HEK293 (cell line): ENCODE results near the gene ELL2.

ENCODE experiments used
- ATF2 ChIP-seq: fragments of 450-650 bp; formaldehyde crosslinking; IDR thresholded peaks from 2 replicates; pipeline ENCODE4 v1.5.1; 2016; ENCODE audit warnings: missing biosample characterization, missing genetic modification characterization, low read depth
- HOXA7 ChIP-seq: sonication (generic); formaldehyde crosslinking; IDR thresholded peaks from 2 replicates; pipeline ENCODE4 v1.8.1; 2022; ENCODE audit warnings: missing genetic modification reagents, borderline replicate concordance
- OVOL3 ChIP-seq: fragments of 450-650 bp; formaldehyde crosslinking; IDR thresholded peaks from 2 replicates; pipeline ENCODE4 v1.5.1; 2016; ENCODE audit warnings: missing biosample characterization, missing genetic modification characterization
- TCF7L2 ChIP-seq: IDR thresholded peaks from 2 replicates; pipeline ENCODE4 v1.6.1; 2011; ENCODE audit warnings: low read depth, mild to moderate bottlenecking, inconsistent platforms, low read length, moderate library complexity, borderline replicate concordance
- TRIM28 ChIP-seq: IDR thresholded peaks from 2 replicates; pipeline ENCODE4 v1.6.1; 2011; ENCODE audit warnings: low read length, control low read depth, borderline replicate concordance
- WT1 ChIP-seq: fragments of 450-650 bp; formaldehyde crosslinking; IDR thresholded peaks from 2 replicates; pipeline ENCODE4 v1.5.1; 2016; ENCODE audit warnings: missing biosample characterization, missing genetic modification characterization
- ZBTB21 ChIP-seq: fragments of 450-650 bp; formaldehyde crosslinking; IDR thresholded peaks from 2 replicates; pipeline ENCODE4 v1.5.1; 2017; ENCODE audit warnings: missing biosample characterization, missing genetic modification characterization
- ZNF19 ChIP-seq: fragments of 450-650 bp; formaldehyde crosslinking; IDR thresholded peaks from 2 replicates; pipeline ENCODE4; 2016; ENCODE audit warnings: missing biosample characterization, missing genetic modification characterization, low read depth
- ZNF404 ChIP-seq: fragments of 450-650 bp; formaldehyde crosslinking; IDR thresholded peaks from 2 replicates; pipeline ENCODE4 v1.5.1; 2017; ENCODE audit warnings: missing biosample characterization, missing genetic modification characterization
- ZNF558 ChIP-seq: fragments of 450-650 bp; formaldehyde crosslinking; IDR thresholded peaks from 2 replicates; pipeline ENCODE4 v1.5.1; 2016; ENCODE audit warnings: missing biosample characterization, missing genetic modification characterization
- TF ChIP-seq, protein P1 (sequence below): fragments of 450-650 bp; formaldehyde crosslinking; IDR thresholded peaks from 2 replicates; pipeline ENCODE4 v1.5.1; 2016; ENCODE audit warnings: missing biosample characterization, missing genetic modification characterization
- TF ChIP-seq, protein P2 (sequence below): fragments of 450-650 bp; formaldehyde crosslinking; IDR thresholded peaks from 2 replicates; pipeline ENCODE4 v1.5.1; 2016; ENCODE audit warnings: missing biosample characterization, missing genetic modification characterization

DNA sequence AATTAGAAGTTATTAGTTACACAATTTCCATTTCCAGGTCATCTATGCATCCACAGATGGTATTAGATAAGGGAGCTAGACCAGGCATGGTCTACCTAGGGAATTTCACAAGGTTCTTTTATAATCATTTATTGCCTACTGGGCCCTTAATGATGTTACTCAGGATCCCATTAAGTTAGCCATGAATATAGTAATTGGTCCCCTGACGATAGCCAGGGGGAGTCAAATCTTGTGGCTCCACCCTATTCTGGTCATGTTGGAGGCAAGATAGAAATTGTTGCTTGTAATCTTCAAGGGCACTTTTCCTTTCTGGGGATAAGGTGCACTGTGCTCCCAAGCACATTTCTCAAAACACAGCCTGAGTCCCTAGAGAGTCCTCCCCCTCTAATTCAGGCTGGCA lies 14.1 kb upstream of the ELL2 start:
- TF ChIP-seq ZBTB21 (tag by site-specific recombination) (no peak), OVOL3 (tag by site-specific recombination) (no peak), ZNF558 (tag by site-specific recombination) (no peak), ZNF19 (tag by site-specific recombination) (no peak), ZNF404 (tag by site-specific recombination) (no peak), ATF2 (tag by site-specific recombination) (no peak), TCF7L2 (no peak), HOXA7 (no peak), WT1 (tag by site-specific recombination) (no peak), TRIM28 (no peak)
- TF ChIP-seq, protein P1, sequence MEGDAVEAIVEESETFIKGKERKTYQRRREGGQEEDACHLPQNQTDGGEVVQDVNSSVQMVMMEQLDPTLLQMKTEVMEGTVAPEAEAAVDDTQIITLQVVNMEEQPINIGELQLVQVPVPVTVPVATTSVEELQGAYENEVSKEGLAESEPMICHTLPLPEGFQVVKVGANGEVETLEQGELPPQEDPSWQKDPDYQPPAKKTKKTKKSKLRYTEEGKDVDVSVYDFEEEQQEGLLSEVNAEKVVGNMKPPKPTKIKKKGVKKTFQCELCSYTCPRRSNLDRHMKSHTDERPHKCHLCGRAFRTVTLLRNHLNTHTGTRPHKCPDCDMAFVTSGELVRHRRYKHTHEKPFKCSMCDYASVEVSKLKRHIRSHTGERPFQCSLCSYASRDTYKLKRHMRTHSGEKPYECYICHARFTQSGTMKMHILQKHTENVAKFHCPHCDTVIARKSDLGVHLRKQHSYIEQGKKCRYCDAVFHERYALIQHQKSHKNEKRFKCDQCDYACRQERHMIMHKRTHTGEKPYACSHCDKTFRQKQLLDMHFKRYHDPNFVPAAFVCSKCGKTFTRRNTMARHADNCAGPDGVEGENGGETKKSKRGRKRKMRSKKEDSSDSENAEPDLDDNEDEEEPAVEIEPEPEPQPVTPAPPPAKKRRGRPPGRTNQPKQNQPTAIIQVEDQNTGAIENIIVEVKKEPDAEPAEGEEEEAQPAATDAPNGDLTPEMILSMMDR (tag by site-specific recombination): no peak
- TF ChIP-seq, protein P2, sequence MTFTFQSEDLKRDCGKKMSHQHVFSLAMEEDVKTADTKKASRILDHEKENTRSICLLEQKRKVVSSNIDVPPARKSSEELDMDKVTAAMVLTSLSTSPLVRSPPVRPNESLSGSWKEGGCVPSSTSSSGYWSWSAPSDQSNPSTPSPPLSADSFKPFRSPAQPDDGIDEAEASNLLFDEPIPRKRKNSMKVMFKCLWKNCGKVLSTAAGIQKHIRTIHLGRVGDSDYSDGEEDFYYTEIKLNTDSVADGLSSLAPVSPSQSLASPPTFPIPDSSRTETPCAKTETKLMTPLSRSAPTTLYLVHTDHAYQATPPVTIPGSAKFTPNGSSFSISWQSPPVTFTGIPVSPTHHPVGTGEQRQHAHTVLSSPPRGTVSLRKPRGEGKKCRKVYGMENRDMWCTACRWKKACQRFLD (tag by site-specific recombination): no peak
